ENCODE measurements around the gene SESN2.

Gene SESN2

GRCh38 chr1:28278763-28279162 is 19.4 kb downstream of the SESN2 start:
- FAIRE-seq: no peak
- no peak for DNase-seq (ENCODE audit: insufficient read length)
- TF ChIP-seq POLR2A (IDR thresholded peaks at IDR 0.05; ENCODE audit: low read depth, low read length): no peak
- TF ChIP-seq POLR2AphosphoS5 (IDR thresholded peaks at IDR 0.05; ENCODE audit: low read depth, low read length): no peak
- no peak for TF ChIP-seq TAF1 (IDR thresholded peaks at IDR 0.05; ENCODE audit: borderline replicate concordance, low read depth, low read length)

- FAIRE-seq (no peak), DNase-seq (ENCODE audit: insufficient read length) (no peak)
- TF ChIP-seq POLR2A (IDR thresholded peaks at IDR 0.05; ENCODE audit: low read depth, low read length): no peak
- no peak for TF ChIP-seq TAF1 (IDR thresholded peaks at IDR 0.05; ENCODE audit: borderline replicate concordance, low read depth, low read length)
- TF ChIP-seq POLR2AphosphoS5 (IDR thresholded peaks at IDR 0.05; ENCODE audit: low read depth, low read length): no peak
These were observed 20.4 kb downstream of the SESN2 start for GRCh38 chr1:28279721-28280120.

- FAIRE-seq (no peak), DNase-seq (ENCODE audit: insufficient read length) (no peak)
- TF ChIP-seq POLR2AphosphoS5 (IDR thresholded peaks at IDR 0.05; ENCODE audit: low read depth, low read length) (no peak), POLR2A (IDR thresholded peaks at IDR 0.05; ENCODE audit: low read depth, low read length) (no peak), TAF1 (IDR thresholded peaks at IDR 0.05; ENCODE audit: borderline replicate concordance, low read depth, low read length) (no peak)
These were observed 21.2 kb downstream of the SESN2 start for GRCh38 chr1:28280501-28280900.

- DNase-seq (ENCODE audit: insufficient read length) (no peak), FAIRE-seq (no peak)
- TF ChIP-seq POLR2AphosphoS5 (IDR thresholded peaks at IDR 0.05; ENCODE audit: low read depth, low read length): no peak
- TF ChIP-seq TAF1 (IDR thresholded peaks at IDR 0.05; ENCODE audit: borderline replicate concordance, low read depth, low read length): no peak
- TF ChIP-seq POLR2A (IDR thresholded peaks at IDR 0.05; ENCODE audit: low read depth, low read length): no peak
These were observed 21.7 kb downstream of the SESN2 start for GRCh38 chr1:28280977-28281381.

- FAIRE-seq: no peak
- no peak for DNase-seq (ENCODE audit: insufficient read length)
- TF ChIP-seq TAF1 (IDR thresholded peaks at IDR 0.05; ENCODE audit: borderline replicate concordance, low read depth, low read length): no peak
- no peak for TF ChIP-seq POLR2A (IDR thresholded peaks at IDR 0.05; ENCODE audit: low read depth, low read length)
- no peak for TF ChIP-seq POLR2AphosphoS5 (IDR thresholded peaks at IDR 0.05; ENCODE audit: low read depth, low read length)
These were observed 22.5 kb downstream of the SESN2 start for GRCh38 chr1:28281608-28282425.

GRCh38 chr1:28282426-28283407 is 23.4 kb downstream of the SESN2 start:
- TF ChIP-seq TAF1 (IDR thresholded peaks at IDR 0.05; ENCODE audit: borderline replicate concordance, low read depth, low read length) (no peak), POLR2A (IDR thresholded peaks at IDR 0.05; ENCODE audit: low read depth, low read length) (no peak), POLR2AphosphoS5 (IDR thresholded peaks at IDR 0.05; ENCODE audit: low read depth, low read length) (no peak)
- no peak for FAIRE-seq
- no peak for DNase-seq (ENCODE audit: insufficient read length)

GRCh38 chr1:28286111-28286510 is 26.8 kb downstream of the SESN2 start:
- no peak for DNase-seq (ENCODE audit: insufficient read length)
- TF ChIP-seq POLR2AphosphoS5 (IDR thresholded peaks at IDR 0.05; ENCODE audit: low read depth, low read length) (no peak), POLR2A (IDR thresholded peaks at IDR 0.05; ENCODE audit: low read depth, low read length) (no peak), TAF1 (IDR thresholded peaks at IDR 0.05; ENCODE audit: borderline replicate concordance, low read depth, low read length) (no peak)
- no peak for FAIRE-seq

- FAIRE-seq (no peak), DNase-seq (ENCODE audit: insufficient read length) (no peak)
- TF ChIP-seq POLR2AphosphoS5 (IDR thresholded peaks at IDR 0.05; ENCODE audit: low read depth, low read length) (no peak), TAF1 (IDR thresholded peaks at IDR 0.05; ENCODE audit: borderline replicate concordance, low read depth, low read length) (no peak), POLR2A (IDR thresholded peaks at IDR 0.05; ENCODE audit: low read depth, low read length) (no peak)
These were observed 29.2 kb downstream of the SESN2 start for GRCh38 chr1:28288487-28288886.

- FAIRE-seq: no peak
These were observed 31.5 kb downstream of the SESN2 start for GRCh38 chr1:28290851-28291250.

GRCh38 chr1:28291711-28292110 is 32.4 kb downstream of the SESN2 start:
- FAIRE-seq (no peak), DNase-seq (ENCODE audit: insufficient read length) (no peak)
- no peak for TF ChIP-seq TAF1 (IDR thresholded peaks at IDR 0.05; ENCODE audit: borderline replicate concordance, low read depth, low read length)
- no peak for TF ChIP-seq POLR2AphosphoS5 (IDR thresholded peaks at IDR 0.05; ENCODE audit: low read depth, low read length)

More at GRCh38 chr1:28290851-28291250, 31.5 kb downstream of the SESN2 start:
- TF ChIP-seq TAF1 (IDR thresholded peaks at IDR 0.05; ENCODE audit: borderline replicate concordance, low read depth, low read length) (no peak), POLR2A (IDR thresholded peaks at IDR 0.05; ENCODE audit: low read depth, low read length) (no peak), POLR2AphosphoS5 (IDR thresholded peaks at IDR 0.05; ENCODE audit: low read depth, low read length) (no peak)
- DNase-seq (ENCODE audit: insufficient read length): no peak

GRCh38 chr1:28295936-28296335 is 36.6 kb downstream of the SESN2 start:
- FAIRE-seq (no peak), DNase-seq (ENCODE audit: insufficient read length) (no peak)
- no peak for TF ChIP-seq POLR2A (IDR thresholded peaks at IDR 0.05; ENCODE audit: low read depth, low read length)
- no peak for TF ChIP-seq TAF1 (IDR thresholded peaks at IDR 0.05; ENCODE audit: borderline replicate concordance, low read depth, low read length)
- no peak for TF ChIP-seq POLR2AphosphoS5 (IDR thresholded peaks at IDR 0.05; ENCODE audit: low read depth, low read length)

Measured in GM12892 (cell line).